NCI-H146 treated with DMSO at 0.1 percent for 48 hours (cell line): ENCODE results near the gene P2RY14.

Experiments
- DNase-seq: peaks from one replicate; lab custom pipeline; 2025; ENCODE audit not compliant: unreplicated experiment; lab: John Stamatoyannopoulos, UW

P2RY14 gene

DNA sequence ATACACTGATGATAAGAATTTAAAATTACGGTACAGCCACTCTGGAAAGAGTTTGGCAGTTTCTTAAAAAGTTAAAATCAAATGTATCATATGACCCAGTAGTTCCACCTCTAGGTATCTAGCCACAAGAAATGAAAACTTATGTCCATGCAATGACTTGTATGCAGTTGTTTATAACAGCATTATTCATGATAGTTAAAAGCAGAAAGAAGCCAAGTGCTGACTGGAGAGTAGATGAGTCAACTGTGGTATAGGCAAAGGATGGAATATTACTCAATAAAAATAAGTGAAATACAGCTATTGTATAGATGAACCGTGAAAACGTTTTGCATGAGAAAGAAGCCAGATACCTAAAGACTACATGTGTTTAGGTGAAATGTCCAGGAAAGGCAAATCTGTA, 23.4 kb upstream of the P2RY14 start:
- no peak for DNase-seq

DNA sequence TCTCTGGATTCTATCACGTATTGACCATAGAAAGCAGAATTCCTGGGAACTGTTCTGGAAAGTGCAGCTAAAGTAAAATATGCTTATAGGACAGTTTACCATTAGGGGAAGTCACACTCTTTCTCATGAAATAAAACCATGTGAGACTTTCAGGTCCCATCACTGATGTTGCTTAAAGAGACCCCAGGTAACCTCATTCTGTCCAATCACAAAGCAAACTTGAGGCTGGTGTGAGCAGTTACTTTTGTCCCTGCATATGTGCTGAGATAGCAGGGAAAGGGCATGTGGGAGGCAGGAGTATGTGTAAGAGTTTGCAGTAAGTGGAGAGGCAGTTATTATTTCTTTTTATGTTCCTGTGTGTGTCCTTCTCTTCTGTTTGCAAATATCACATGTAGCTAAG, 22.2 kb upstream of the P2RY14 start:
- DNase-seq, result no peak

DNA sequence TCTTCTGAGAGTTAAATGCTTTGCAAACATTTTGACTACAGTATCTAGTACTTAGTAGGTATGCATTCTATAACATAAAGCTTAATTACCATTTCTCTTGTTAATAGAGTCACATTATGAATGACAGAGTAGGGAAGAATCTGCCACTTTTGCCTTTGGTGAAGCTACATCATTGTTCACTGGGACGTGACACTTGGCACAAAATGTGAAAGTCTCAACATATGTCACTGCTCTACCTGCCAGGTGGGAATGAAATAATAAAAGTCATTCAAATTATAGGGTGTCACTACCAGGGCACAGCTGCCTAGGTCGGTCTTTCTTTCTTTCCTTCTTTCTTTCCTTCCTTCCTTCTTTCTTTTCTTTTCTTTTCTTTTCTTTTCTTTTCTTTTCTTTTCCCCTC, 20.7 kb upstream of the P2RY14 start:
- no peak for DNase-seq

- DNase-seq, result no peak
Measured at GRCh38 chr3:151297429-151297828, 19.1 kb upstream of the P2RY14 start.

- DNase-seq, result no peak
Measured at GRCh38 chr3:151296226-151296625, 17.9 kb upstream of the P2RY14 start.

DNA sequence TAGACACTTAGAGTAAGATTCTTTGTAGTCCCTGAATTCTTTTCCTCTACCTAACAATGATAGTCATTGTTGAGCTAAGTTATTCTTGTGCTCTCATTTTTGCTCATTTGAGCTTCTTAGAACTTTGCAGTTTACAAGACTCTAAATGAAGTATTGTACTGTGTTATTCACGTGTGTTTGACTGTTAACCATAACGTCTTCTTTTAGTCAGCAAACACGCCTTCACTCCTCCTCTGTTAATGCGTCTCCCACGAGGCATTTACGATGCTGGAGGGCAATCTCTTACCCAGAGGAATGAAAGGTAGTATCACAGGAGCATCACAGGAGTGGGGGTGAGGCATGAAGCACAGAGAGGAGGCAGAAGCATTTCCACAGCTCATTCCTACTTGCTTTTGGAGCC, 14.8 kb upstream of the P2RY14 start:
- DNase-seq, result no peak

DNA sequence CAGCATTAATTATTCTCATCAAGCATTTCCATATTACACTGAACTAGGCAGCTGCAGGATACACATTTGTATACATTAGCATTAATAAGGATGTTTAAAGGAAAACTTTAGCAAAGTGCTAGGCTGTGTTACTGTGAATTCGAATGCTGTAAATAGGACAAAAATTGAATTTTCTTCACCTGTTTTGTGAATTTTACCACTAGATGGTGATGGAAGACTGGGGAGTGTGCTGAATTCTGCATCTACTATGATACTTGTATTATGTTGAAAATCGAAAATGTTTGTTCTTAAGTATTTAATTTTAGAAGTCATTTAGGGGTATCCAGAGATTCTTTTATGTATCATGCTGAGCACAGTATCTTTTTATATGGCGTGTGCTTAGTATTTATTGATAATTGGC, 12.3 kb upstream of the P2RY14 start:
- DNase-seq, result no peak

DNA sequence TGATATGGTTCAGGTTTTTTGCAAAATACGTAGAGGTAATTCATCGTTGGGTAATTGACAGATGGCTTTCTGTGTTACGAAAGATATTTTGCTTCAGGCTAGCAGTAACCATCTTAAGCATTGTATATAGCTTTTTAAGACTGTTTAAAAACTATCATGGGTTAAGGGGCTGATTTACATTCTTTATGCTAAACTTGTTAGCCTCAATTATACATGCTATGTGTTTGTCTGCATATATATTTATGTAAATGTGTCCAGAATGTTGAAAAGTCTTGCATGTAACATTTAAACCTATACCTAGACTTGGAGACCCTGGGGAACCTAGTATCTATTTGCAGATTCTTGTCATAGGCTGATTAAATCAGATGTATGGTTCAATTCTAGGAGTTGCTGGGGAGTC, 11.1 kb upstream of the P2RY14 start:
- DNase-seq, result no peak

DNA sequence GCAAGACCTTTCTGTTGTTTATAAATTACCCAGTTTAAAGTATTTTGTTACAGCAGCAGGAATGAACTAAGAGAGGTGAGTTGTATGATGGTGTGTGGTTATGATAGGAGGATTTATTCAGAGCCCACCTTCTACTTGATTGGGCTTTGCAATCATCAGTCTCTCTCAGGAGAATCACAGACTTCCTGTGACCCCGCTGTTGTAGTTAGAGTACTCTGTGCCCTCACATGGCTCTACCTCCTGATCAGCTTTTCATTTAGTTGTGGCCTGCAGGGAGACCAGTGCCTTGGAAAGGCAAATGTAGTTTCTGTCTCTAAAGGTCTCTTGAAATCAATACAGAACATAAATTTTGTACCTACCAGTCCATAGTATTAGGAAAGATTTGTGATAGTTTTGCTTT, 7.6 kb upstream of the P2RY14 start:
- no peak for DNase-seq

- DNase-seq, result no peak
Measured at GRCh38 chr3:151283907-151284461, 5.6 kb upstream of the P2RY14 start.

DNA sequence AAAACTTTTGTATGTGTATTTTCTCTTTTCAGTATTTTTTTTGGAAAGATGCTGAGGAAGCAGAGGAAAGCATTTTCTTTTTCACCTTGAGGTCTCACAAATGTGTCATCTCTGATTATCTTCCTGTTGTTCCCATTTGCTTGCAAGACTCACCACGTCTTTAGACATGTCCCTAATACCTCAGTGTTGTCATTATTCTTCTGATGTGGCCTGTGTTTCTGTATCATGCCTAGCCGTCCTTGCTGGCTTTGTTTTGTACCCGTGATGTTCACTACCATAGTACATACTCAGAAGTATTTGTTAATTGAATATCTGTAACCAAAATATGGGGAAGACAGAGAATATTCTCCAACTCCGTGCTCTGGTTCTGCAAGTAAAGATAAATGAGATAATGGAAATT, 5.0 kb upstream of the P2RY14 start:
- no peak for DNase-seq

GRCh38 chr3:151282921-151283320, 4.6 kb upstream of the P2RY14 start:
- peak; percentile 71 for DNase-seq

GRCh38 chr3:151281671-151282324, 3.5 kb upstream of the P2RY14 start:
- no peak for DNase-seq

GRCh38 chr3:151276687-151277042, 1.7 kb downstream of the P2RY14 start:
- no peak for DNase-seq

- DNase-seq, result peak; percentile 43
Measured at GRCh38 chr3:151276038-151276686, 2.2 kb downstream of the P2RY14 start.

- peak; percentile 83 for DNase-seq
Measured at GRCh38 chr3:151275091-151275490, 3.3 kb downstream of the P2RY14 start.

DNA sequence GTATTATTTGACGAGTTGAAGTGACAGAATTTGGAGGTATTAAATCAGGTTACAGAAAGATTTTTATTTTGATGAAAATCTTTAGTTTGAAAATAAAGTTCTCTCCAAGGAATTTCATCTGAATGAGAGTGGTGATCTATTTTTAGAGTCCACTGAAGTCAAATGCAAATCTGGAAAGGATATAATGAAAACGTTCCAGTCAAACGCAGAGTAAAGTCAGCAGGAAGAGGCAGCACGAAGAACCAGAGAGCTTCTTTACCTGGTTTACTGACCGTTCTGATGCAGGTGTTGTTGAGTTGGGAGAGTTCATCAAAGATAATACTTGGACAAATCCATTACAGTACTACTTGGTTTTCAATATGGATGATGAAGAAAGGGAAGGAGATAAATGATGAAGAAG, 8.7 kb downstream of the P2RY14 start:
- DNase-seq, result no peak

DNA sequence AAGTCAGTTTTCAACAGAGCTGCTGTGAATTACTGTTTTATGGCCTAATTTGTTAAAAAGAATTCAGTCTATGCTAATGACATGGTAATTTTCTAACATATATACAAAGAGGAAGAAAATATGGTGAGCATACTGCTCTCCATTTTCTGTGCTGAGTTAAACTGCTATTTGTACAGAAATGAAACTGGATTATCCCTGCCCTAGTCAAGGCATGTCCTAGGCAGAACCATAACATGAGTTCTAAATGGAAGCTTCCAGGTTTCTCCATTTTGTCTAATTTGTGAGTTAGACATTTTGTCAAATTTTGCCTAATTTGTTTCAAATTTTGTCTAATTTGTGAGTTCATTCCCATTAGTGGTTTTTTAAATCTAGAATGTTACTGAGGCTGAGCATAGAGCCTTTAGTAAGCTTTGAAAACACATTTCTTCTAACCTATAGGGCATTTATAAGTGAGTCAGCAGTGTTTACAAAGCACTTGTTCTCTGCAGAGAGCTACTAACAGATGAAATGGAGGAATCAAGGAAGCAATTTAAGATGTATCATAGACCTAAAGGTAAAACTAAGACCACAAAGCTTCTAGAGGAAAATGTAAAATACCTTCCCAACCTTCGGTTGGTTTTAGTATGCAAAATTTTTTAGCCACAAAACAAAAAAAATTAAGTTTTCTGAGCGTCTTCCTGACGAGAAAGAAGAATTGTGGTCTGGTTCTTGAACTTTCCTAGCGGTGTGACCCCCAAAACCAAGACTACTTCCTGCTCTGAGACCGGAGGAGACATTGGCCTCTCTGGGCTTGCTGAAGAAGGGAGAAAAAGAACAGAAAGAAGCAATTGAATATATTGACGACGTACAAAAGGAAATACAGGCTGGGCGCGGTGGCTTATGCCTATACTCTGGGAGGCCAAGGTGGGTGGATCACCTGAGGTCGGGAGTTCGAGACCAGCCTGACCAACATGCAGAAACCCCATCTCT, 9.8 kb downstream of the P2RY14 start:
- DNase-seq, result no peak

DNA sequence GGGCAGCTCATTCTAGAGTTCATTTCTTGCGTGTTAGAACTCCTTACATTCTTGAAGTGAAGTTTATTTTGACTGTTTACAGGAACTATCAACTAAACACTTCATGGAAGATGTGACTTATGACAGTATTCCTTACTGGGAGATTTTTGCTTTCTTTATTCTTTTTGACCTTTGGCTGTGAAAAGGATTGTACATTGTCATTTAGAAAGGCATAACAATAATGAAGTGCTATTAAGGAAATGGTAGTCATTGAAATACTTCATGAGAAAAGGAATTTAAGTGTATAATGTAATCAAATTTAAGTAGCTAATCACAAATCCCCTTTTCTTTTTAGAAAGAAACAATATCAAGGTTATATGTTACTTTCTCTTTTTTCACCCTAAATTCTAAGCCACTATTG, 11.3 kb downstream of the P2RY14 start:
- no peak for DNase-seq

GRCh38 chr3:151265866-151266265, 12.5 kb downstream of the P2RY14 start:
- DNase-seq, result peak; percentile 51

DNA sequence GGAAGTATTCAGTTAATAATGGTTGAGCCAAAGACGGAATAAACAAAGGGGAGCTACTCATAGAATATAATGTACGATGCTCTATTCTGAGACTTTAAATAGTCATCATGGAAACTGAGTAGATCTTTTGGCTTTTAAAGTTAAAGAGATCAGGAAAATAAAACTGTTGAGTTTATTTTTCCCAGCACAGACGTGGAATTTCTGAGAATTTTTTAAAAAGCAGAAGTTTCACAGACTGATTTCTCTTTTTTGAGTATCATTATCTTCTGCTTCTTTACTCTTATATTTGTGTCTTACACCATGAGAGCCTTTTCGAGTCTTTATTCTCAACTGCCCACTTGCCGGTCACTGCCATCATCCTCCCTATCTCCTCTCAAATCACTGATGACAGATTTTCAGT, 13.2 kb downstream of the P2RY14 start:
- no peak for DNase-seq

GRCh38 chr3:151264605-151265004, 13.7 kb downstream of the P2RY14 start:
- DNase-seq, result no peak
